GM18505 (cell line): ENCODE results near the gene THSD4.

Experiments used
- ATAC-seq: cut with Tn5 transposase; IDR thresholded peaks from one replicate; pipeline ENCODE4 v1.9.1; 2021; ENCODE audit not compliant: unreplicated experiment
- POLR2A ChIP-seq: IDR thresholded peaks from 4 replicates; pipeline ENCODE4 v1.6.1; 2011; ENCODE audit warnings: borderline replicate concordance; ENCODE audit not compliant: insufficient read depth, insufficient read length; ENCODE audit errors: extremely low read depth

The THSD4 gene

DNA sequence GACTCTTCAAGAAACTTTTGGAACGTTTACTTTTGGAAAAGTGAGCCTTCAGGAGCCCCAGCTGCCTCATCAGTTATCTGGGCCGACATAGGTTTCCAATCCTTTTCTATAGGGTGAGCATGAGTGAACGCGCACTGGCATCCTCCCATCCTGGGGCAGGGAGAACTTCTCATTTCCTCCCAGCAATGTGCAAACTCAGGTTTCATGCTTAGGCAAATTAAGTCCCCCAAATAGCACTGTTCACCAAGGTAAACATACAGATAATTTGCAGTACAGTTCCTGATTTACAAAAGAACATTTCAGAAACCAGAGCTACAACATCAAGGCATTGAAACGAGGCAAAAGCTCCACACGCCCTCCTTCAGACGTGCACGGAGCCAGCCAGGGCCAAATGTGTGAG lies 361.6 kb downstream of the THSD4 start:
- peak; percentile 18 for TF ChIP-seq POLR2A
- ATAC-seq = no peak

DNA sequence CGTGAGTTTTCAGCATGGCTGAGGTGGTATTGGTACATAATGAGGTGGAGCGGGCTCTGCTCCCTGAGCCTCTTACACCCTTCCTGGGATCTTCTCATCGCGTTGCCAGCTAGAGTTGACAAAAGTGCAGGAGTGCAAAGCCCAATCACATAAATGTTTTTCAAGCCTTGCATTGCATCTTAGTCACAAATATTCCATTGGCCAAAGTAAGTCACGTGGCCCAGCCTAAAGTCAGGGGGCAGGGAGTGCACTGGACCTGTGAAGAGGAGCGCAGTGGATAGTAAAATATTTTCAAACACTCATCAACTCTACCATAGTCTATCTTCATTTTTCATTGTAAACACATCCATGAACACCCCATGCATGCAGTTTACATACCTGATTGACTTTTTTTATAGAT lies 365.3 kb downstream of the THSD4 start:
- TF ChIP-seq POLR2A = no peak
- ATAC-seq = no peak

DNA sequence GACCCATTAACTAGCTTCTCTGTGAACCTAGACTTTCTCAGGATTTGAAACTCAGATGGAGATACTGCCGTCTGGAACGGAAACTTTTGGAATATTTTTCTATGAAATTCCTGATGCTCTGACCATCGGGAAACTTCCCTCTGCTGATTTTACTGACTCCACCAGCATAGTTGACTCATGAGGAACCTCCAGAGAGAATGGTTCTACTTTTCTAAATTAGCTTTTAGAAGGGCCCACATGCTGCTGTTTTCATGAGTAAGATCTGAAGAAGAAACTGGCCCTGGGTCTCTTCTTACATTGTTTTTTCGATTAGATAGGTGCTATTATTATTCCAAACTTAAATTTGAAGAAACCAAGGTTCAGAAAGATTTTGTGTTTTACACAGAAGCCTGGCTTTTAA lies 368.8 kb downstream of the THSD4 start:
- no peak for TF ChIP-seq POLR2A
- ATAC-seq = no peak

DNA sequence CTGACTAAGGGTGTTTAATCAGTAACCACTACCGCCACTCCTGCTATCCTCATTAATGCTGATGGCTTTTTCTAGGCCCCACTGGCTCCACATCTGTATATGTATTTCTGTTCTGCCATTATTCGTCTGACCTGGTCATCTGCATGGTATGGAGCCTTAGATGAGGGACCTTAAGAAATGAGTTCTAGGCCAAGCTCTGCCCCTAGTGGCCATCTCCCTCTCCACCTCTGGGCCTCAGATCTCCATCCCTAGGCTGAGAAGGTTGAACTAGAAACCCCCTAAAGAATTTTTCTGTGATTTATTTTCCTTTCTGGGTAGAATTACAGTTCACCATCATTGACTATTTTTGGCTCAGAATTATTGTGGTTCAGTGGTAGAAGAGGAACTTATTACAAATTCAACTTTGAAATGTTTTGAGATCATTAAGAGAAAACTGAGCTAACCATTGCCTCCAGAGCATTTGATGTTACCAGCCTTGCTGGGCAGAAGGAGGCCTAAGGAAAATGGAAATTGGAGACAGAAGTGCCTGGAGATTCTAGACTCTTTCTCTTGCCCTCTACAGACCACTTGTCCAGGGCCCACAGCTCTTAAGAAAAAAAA lies 369.9 kb downstream of the THSD4 start:
- ATAC-seq = no peak
- no peak for TF ChIP-seq POLR2A

DNA sequence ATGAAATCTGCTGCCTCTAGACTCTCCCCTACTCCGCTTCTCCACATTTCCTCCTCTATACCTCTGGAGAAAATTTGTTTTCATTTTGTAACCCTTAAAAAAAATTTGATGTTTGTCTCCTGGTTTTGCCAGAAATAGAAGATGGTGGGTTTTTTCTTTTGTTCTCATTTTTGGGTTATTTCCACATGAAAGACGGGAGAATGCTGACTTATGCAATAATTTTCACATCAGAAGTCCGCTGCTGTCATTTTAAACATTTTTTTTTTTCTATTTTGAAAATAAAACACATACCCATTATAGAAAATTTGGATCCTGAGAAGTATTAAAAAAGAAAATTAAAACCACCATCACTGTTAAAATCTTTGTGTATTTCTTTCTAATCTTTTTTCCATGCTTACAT lies 374.3 kb downstream of the THSD4 start:
- no peak for TF ChIP-seq POLR2A
- no peak for ATAC-seq

DNA sequence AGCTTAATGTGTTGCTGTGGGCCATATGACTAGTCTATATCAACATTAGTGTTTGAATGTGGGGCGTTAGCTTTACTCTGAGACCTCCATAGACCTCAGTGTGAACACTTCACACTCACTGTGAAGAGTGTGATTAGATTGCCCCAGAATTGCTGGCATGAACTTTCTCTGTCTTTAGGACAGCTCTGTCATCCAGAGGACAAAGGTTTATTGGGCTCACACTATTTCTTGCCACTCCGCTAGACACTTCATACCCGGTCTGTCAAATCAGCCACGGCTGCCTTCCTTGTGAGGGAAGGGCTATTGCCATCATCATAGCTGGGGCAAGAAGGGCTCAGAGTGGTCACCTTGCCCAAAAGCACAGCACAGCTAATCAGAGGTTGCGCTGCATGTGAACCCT lies 378.3 kb downstream of the THSD4 start:
- TF ChIP-seq POLR2A = no peak
- no peak for ATAC-seq

DNA sequence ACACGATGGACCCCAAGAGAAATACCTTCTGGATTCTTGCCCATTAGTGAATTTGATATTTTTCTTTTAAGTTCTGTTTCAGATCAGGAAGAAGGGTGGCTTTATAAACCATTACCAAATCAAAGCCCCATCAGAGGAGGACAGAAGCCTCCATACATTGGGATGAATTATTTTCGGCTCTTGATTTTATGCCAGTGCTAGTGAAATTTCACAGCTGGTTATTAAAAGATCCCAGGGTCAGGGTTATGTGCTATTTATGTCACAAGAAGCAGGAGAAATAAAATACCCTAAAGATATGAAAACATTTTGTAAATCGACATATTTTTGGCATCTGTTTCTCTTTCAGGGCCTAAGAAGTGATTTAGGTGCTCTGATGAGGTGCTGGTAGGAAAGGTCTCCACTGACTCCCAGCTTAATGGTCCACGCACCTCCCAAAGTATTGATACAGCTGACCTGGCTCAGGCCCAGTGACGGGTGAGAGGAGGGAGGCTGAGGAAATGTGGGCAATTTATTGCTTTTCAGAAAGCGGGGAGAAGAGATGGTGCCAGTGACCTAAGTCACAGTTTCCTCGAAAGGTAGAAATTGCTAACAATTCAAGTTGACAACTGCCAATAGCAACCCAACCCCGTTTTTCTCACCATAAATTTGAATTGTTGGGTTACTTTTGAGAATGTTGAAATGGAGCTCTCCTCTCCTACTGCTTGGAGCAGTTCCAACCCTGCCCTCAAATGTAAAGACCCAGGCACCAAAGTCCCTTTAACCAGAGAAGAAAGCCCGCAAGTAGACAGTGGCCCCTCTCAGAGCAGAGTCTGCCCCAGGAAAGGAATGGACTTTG lies 379.5 kb downstream of the THSD4 start:
- no peak for ATAC-seq
- no peak for TF ChIP-seq POLR2A

DNA sequence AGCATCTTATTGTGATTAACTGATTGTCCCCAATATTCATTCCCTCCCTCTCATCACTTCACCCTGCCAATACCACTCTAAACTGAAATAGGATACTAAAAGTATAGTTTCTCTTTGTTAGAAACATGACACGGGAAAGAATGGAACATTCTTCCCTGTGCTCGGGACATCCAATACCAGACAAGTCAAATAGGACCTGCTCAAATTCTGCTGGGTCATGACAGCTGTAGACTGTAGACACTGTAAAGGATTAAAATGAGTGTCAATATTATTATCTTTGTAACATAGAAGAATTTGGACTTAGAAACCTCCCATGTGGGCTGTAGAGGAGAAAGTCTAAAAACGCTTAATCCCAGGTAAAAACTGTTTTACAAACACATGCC lies 380.1 kb downstream of the THSD4 start:
- ATAC-seq = no peak
- TF ChIP-seq POLR2A = no peak

DNA sequence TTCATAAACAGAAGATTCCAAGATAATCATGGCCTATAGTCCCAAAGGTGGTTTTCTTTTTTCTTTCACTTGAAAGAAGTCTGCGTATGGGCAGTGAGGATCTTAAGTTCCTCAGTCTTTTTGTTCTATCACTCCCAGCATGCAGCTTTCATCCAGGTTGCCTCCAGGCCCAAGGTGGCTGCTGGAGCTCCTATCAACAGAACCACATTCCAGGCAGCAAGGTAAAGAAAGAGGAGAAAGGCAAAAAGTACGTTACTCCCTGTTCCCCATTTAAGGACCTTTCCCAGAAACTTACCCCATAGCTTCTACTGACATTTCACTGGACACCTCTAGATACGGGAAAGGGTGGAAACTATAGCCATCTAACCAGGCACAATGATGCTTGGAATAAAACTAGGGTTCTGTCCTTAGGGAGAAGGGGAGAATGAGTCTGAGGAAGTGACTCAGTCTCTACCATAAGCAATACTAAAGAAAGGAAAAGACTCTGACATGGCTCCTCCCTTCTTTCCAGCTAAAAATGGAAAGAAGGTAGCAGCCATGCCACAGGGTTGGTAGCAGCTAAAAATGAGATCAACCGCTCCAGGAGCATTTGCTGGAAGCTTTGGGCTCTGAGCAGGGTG lies 381.2 kb downstream of the THSD4 start:
- TF ChIP-seq POLR2A = no peak
- no peak for ATAC-seq

DNA sequence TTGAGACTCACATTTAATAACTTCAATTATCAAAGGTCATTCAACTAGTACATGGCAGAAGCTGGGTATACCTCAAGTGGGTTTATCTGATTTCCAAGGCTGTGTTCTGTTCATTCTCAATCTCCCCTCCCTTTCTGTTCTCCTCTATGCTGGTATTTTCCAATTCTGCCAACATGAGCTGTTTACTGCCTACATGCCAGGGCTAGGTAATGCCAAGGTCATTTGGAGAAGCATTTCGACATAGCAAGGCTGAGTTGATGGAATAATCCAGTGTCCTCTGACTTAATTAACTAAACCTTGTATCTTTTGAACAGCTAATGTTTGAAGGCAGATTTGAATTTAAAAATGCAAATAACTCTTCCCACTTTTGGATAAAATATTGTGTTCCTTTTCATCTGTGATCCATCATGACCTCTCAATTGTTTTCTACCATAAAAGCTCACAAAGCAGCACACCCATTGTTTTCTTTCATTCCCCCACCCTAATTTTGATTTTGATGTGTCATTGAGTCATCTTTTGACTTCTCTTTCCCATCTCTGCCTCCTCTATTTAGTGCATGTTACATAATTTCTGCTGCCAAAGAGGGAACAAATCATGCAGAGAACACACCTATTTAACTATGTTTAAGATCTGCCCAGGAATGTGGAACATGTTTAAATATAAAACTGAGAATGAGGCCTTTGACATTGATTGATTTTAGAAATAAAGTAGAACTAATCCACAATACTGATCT lies 386.2 kb downstream of the THSD4 start:
- TF ChIP-seq POLR2A = no peak
- ATAC-seq = no peak

DNA sequence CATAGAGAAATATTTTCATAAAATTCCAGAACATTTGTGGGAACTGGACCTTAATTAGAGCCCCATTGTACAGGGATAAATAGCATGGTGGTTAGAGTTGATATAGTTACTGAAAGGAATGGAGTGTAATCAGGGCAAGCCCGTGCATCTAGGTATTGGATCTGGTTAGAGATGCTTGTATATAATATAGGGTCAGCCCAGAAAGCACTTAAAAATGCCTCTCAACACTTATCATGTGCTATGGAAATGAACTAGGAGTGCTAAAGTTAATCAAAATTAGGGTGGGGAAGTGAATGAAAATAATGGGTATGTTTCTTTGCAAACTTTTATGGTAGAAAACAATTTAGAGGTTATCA lies 386.8 kb downstream of the THSD4 start:
- TF ChIP-seq POLR2A = no peak

DNA sequence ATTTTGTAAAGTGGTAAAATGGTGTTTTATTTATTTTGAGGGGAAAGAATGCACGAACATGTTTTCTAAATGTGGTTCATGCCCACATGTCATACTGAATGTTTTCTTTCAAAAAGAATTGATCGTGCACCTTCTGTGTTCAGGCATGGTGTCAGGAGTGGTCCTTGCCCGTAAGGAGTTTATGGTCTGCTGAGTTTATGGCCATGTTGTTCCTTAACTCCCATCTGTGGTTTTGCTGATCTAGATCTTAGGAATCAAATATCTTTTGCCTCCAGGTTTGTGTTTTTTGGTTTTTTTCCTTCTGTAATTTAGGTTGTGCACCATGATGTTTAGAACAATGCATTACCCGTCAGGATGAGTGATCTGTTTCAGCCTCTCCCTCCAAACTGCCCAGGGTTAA lies 390.7 kb downstream of the THSD4 start:
- no peak for TF ChIP-seq POLR2A

More for the DNA sequence above, 386.8 kb downstream of the THSD4 start:
- ATAC-seq = no peak

DNA sequence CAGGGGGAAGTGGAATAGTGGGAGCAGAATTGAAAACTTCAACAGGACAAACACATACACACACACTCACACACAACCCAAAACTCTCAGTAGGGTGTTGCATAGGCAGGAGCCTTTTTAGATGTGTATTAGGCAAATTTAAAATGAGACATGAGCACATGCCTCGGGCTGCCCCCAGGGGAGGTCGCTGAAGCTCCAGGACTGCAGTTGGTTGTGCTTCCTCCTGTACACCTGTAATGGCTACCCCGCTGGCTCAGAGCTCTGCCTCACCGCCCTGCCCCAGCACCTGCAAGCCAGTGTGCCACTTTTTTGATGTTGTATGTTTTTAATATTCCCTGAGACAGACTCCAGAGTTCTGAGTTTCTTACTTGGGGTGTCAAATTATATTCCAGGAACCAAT lies 391.7 kb downstream of the THSD4 start:
- TF ChIP-seq POLR2A = no peak
- ATAC-seq = no peak

More for the DNA sequence above, 390.7 kb downstream of the THSD4 start:
- ATAC-seq = no peak
